Stimulated activated CD8-positive, alpha-beta memory T cell treated with anti-CD3 and anti-CD28 coated beads, Interleukin-7, amount 100 ng/mL, for 4 hours (primary cell): ENCODE results near the gene TERB1.
"Not testable (repeated sequence)": the region's sequence is repeated elsewhere in the genome, so short reads cannot be mapped to it uniquely, and the experiment has no call there.

Experiments
- DNase-seq, 2 donors: peaks; one replicate each; pipeline ENCODE4 v3.0.0-alpha.2; 2020; ENCODE audit warnings: low read depth in 2 of 2

Gene TERB1

DNA sequence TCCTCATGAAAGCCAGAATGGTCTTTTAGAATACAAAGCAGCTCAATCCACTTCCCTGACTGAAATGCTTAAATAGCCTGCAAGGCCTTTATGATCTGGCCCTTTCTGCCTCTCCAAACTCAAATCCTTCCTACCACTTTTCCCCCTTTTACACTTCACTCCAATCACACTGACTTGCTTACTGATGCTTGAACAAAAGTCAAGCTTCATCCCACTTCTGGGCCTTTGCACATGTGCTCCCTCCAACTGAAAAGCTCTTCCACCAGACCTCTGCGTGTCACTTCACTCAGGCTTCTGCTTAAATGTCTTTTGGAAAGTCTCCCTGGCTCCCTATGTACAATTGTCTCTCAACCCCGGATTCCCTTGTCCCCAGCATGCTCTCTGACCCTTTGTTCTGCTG is 13.3 kb upstream of the TERB1 start:
- no peak for DNase-seq

DNA sequence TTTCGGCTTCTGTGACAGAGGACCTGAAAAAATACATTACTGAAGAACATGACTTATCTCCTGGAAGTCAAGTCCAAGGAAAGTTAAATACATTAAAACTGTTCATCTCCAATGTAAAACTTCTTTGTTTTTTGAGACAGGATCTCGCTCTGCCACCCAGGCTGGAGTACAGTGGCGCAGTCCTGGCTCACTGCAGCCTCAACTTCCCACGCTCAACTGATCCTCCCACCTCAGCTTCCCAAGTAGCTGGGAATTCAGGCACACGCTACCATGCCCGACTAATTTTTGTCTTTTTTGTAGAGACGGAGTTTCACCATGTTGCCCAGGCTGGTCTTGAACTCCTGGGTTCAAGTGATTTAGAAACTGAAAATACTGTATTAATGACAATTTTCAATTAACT is 9.7 kb upstream of the TERB1 start:
- DNase-seq: no peak

DNA sequence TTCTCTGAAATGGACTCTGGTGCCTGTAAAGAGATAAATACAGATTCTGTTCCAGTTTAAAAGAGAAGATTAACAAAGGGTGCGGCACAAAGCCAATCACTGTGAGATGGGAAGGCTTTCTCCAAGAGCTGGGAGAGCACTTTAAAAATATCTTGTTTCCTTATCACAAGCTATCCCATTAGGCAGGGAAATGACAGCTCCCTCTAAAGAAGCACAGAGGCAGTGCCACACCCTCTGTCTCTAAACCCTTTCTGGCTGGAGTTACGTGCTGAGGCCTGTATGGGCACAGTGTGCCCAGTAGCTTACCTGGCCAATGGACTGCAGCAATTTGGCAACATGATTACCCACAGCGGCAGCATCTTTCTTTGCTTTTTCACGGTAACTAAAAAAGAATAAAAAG is 9.0 kb upstream of the TERB1 start:
- no peak for DNase-seq

DNA sequence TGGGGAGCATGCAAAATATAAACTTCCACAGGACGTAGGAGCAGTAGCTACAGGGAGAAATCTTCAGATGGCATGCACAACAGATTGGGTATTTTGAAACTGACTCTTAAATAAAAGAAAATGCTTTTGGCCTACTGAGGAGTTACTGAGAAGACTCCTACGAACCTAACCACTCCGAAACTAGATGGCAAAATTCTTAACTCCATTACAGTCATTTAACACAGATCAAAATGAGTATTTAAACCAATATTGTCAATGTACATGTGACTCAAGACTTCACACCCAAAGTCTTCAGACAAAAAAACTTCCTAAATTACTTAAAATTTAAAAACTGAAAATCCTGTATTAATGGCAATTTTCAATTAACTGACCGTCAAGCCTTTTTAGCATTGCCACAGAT is 8.4 kb upstream of the TERB1 start:
- no peak for DNase-seq

DNA sequence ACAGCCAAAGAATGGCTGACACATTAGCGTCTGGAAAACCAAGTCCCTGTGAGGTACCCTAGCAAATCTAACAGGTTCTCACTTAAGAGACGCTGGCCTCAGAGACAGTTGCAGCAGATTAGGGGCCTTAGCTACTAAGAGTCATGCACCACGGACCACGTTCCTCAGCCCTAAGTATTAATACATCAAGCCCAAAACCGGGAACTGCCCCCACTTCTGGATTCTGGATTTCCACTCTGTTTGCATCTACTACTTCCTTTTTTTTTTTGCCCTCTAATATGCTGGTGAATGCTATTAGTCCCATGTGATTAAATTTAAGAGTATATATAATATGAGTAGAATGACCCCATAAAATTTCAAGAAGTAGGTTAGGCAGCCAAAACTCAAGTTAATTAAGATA is 775 bp upstream of the TERB1 start:
- no peak for DNase-seq

DNA sequence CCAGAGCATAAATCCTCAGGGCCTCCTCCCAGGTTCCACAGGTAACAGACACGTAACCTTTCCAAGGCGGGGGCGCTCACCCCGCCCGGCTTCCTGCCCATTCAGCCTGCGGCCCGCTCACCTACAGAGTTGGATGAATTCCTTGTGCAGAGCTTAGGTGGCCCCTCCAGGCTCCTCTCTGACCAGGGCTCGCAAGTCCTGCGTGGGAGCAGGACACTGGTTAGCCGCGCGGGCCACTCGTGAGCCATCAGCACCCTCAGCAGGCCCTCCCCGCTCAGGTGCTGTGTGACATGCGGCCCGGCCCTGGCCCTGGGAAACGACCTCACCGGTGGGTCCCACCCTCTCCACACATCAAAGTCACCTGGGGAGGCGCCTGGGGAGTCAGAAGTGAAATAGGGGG is 528 bp downstream of the TERB1 start:
- DNase-seq: no peak

DNA sequence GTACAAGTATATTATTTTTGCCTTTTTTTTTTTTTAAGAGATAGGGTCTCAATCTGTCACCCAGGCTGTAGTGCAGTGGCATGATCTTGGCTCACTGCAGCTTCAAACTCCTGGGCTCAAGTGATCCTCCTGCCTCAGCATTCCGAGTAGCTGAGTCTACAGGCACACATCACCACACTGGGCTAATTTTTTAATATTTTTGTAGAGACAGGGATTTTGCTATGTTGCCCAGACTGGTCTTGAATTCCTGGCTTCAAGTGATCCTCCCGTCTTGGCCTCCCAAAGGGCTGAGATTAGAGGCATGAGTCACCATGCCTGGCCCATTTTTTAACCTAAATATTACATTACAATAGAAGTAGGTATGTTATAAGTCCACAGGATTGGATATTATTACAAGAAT is 3.2 kb downstream of the TERB1 start:
- DNase-seq: no peak

DNA sequence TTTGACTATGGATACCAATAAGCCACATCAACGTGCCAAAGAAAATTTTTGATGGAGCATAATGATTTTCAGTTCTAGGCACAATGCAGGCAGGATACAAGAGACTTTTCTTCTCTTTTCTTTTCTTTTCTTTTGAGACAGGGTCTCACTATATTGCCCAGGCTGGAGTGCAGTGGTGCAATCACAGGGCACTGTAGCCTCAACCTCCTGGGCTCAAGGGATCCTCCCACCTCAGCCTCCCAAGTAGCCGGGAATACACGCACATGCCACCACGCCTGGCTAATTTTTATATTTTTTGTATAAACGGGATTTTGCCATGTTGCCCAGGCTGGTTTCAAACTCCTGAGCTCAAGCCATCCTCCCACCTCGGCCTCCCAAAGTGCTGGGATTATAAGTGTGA is 7.4 kb downstream of the TERB1 start:
- DNase-seq: not testable (repeated sequence)

DNA sequence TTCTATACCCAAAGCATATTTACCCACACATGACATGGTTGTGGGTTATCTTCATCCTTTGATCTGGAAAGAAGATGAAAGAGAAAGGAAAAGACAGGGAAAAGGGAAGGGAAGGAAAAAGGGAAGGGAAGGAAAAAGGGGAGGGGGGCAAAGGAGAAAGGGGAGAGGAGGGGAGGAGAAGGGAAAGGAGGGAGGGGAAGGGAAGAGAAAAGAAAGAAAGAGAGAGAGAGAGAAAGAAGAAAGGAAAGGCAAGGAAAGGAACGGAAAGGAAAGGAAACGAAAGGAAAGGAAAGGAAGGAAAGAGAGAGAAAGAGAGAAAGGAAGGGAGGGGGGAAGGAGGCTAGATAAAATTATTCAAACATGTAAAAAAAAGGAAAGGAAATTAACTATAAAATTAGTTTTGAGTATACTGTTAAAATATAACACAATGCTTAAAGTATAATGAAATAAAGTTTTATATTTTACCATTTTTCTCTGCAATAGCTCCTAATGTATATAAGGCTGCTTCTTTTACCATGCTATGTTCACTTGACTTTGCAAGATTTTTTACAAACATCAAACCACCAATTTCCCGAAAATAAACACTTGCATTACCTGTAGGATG is 11.2 kb downstream of the TERB1 start:
- no peak for DNase-seq

DNA sequence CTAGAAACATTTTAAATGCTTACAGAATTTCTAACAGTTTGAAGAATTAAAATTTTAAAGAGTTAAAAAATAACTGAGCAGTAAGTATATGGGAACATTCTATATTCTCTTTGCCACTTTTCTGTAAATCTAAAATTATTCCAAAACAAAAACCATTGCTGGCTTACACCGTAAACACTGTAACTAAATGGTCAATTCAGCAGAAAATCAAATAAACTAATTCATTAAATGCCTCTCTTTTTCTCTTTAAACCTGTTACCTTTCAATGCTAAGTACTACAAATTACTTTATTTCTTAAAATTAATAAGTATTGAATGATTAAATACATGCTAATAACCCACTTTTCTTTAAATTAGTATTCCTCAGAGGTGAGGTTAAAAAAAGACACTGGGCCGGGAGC is 14.0 kb downstream of the TERB1 start:
- no peak for DNase-seq

DNA sequence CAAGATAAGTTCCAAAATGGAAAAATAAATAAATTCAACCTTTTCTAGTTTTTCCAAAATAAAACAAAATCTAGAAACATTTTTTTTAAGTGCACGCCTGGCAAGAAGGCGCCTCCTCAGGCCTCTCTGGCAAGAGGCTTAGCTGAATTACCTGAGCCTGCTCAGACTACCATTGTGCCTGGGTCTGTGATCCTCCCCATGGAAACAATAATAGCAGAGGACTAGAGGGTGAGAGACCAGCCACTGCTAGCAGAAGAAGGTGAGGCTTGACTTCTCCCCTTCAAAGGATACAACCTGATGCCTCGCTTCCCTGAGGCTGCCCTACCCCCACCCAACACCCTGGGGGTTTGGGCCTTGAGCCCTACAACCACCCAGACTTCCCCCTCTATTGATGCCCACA is 14.8 kb downstream of the TERB1 start:
- no peak for DNase-seq

DNA sequence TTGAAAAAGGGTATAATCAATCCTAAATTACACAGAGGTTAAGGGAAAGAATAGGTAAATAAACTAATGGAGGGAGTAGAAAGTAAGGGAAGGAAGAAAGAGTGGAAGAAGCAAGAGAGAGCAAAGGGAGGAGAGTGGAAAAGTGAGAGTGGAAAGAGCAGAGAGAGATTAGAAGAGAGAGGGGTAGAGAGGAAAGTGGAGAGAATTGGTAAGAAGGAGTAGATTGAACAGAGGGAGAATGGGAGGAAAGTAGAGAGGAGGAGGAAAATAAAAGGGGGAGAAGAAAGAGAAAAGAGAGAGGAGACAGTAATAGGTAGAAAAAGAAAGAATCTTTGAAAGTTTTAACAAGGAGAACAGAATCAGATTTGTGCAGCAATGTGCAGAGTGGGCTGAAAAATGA is 24.9 kb downstream of the TERB1 start:
- no peak for DNase-seq

DNA sequence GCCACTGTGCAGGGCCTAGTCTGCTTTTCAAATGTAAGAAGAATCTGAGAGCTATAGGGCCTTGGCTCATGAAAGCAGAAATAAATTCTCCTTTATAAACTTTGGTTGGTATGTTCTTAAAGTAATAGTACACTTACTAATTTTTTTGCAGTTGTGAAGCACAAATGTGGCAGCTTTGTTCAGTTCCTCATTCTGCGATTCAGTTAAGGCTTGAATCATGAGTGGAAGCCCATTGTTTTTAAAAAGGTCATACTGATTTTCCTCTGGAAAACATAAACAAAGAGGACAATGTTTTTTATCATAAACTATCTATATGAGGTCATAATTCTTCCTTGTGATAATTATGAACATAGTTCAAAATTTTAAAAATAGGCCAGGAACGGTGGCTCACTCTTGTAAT is 26.4 kb downstream of the TERB1 start:
- no peak for DNase-seq

DNA sequence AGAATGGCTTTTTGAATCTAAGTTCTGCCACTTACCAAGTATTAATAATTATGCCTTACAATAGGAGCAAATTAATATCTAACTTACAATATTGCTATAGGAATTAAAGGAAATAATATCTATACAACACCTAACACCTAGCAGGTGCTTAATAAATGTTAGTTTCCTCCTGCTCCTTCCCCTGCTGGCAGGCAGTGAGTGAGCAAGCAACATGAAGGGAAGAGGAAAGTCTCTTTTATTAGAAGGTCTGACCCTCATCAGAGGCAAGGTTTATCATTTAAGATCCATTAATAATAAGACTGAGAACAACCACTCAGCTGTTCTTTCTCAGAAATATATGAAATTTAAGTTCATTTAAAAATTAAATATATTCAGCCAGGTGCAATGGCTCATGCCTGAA is 43.3 kb downstream of the TERB1 start:
- no peak for DNase-seq

DNA sequence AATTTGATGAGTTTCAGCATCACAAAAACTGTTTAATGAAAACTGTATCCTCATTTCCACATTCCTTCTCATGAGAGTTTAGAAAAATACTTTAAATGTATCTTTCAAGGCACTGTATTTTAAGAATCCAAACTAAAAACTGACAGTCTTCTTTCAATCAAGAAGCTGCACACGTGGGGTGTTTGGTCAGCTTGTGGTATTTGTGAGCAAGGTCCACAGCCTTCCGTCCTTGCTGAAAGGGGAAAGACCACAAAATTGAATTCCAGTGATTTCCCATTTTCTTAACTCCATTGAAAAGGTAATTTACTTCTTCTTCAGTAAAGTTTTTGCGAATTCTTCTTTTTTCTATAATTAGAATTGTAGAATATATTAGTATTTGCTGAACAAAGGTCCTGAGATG is 46.6 kb downstream of the TERB1 start:
- no peak for DNase-seq

DNA sequence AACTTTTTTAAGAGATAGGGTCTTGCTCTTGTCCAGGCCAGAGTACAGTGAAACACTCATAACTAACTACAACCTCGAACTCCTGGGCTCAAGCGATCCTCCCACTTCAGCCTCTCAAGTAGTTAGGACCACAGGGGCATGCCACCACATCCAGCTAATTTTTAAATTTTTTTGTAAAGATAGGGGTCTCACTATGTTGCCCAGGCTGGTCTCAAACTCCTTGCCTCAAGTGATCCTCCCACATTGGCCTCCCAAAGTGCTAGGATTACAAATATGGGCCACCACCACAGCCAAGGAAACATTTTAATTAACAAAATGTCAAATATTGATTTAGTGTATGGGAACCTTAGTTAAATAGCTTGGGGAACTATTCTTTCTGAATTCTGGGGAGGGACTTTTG is 47.2 kb downstream of the TERB1 start:
- no peak for DNase-seq

DNA sequence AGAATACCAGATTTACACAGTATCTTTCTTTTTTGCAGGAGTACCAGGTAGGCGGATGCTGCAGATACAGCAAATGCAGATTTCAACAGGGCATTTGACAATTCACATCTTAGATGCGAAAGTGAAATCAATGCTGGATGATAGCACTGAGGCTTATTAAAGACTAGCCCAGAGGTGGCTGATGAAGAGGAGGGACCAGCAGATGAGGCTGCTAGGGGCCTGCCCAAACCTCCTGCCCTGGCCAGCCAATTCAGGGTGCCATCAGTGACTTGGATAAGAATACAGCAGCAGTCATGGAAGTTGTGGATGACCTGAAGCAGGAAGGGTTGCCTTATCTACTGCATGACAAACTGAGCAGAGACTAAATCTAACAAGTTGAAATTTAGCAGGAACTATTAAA is 48.4 kb downstream of the TERB1 start:
- DNase-seq: no peak

DNA sequence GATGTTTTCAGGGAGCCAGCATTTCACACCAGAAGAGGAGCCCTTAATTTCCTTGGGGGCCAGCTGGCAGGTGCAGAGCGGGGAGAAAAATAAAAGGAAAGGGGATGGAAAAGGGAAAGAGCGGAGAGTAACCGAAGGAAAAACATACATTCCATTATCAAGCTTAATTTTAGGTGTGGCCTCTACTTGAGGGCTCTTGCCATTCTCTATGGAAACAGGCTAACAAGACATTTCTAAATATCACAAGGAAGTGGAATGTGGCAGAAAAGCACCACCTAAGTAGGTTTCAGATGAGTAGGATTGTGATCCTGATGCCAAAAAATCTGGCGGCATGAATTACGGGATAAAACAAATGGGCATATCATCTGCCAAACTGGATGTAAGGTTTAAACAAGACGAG is 49.0 kb downstream of the TERB1 start:
- DNase-seq: no peak

DNA sequence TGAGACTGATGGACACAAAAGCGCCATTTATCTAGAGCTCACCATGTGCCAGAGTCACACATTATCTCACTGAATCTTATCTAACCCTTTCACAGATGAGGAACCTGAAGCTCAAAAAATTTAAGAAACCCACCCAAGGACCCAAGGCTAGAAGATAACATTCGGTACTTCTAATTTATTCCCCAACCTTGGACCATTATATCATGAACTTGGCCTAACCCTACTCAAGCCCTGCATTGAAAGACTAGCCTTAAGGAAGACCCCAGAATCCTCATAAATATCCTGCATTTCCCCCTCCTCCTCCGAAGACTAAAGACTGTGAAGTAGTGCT is 49.4 kb downstream of the TERB1 start:
- no peak for DNase-seq

DNA sequence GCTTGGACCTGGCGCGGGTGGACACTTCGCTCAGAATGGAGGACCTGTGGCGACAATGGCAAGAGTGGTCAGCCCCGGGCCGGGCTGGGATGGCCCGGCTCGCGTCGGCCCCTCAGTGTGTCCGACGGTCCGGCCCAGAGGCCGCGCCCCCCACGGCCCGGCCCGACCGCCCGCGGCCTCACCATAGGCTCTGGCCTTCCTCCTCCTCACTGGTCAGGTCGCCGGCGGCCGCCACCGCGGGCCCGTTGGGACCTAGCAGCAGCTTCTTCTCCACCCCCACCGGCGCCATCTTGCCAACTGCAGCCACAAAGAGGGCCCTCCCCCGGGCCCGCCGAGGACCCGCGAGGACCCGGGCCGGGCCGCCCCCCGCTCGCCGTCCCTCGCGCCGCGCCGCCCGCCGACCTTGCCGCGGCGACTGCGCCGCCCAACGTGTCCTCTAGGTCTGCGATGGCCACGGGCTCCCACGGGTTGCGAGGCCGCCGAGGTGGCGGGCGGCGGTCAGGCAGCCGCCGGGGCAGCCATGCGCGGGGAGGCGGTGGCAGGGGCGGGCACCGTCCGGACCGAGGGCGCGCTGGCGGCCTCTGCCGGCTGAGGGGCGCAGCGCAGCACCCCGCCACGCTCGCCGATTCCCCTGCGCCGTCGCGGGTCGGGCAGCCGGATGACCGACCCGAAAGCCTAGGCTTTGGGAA is 49.9 kb downstream of the TERB1 start, which contains the start of gene DYNC1LI2:
Gene DYNC1LI2 (minus strand): TSS at position 307 of the 689 bp plus-strand sequence. CDS start 18 bp downstream, at position 289.
- peak; percentile 58 to 76 for DNase-seq

DNA sequence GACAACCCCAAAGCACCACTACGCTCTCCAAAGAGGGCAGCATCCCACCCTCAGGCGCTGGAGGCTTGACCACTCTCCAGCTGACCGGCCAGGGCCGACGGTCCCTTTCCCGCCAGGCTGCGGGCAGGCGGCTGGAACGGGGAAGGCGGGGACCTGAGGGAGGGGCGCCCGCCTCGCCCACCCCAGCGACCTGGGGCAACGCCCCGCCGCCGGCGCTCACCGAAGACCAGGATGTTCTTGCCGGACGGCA is 50.4 kb downstream of the TERB1 start:
- DNase-seq: no peak

DNA sequence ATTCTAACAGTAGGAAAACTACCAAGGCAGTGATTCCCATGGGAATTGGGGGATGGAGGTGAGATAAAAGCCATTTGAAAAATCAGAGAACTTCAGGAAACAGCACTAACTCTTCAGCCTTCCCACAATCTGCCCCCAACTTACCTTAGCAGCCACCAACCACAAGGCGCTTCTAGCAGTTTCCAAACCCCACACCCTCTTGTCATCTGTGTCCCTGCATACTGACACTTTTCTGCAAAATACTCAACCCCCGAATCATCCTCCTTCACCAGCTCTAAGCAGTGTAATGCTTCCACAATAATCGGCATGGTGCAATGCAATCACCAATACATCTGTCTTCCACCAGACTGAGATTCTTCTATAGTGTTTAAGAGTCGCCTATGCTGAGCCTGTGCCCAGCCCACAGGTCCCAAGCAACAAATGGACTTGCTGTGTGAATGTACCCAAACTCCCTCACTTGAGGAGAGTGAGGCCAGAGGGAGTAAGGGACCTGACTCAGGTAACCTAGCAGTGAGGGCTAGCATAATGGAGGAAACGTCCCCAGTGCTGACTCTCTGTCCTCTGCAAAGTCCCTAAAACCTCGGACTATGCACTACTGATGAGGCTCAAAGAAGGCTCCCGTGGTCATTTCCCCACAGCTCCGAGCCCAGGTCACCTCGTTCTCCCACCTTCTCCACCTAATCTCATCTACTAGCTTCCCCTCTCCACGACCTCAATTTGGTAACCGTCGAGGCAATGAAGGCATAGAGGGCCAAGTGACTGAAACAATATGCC is 50.9 kb downstream of the TERB1 start:
- DNase-seq: no peak

DNA sequence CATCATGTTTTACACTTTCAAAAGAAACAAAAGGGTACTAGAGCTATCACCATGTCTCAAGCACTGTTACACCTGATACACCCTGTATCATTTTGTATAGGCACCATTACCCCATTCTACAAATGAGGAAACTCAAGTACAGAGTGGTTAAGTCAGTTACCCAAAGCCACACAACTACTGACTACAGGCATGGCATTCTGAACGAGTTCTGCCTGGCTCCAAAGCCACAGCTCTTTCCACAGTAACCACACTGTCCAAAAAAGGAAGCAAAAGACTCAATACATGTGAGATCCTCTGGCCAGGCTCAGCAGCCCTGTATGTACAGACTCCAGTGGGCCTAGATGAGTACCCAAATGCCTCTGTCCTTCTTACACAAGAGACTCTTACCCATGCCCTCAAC is 54.7 kb downstream of the TERB1 start:
- no peak for DNase-seq

DNA sequence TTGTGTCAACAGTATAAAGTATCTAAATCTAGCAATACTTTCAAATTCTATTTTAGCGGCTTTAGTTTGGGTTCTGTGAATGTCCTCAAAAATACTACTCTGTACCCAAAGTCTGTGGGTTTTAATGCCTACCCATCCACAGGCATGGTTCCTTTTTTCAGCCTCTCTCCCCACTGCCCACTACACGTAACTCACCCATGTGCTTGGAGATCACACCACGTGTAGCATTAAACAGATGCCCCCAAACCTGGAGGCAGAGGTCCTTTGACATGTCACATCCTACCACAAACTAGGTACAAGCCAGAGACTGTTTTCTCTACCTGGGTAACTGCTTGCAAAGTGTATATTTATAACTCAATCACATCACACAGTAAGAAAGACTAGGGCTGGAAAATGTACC is 55.3 kb downstream of the TERB1 start:
- no peak for DNase-seq
